HK-2 (cell line): Measurements from ENCODE around the gene CMSS1.

Experiments
- DNase-seq: peaks from one replicate; pipeline ENCODE4 v3.0.0-alpha.2; 2018; ENCODE audit not compliant: unreplicated experiment

The CMSS1 gene

DNA sequence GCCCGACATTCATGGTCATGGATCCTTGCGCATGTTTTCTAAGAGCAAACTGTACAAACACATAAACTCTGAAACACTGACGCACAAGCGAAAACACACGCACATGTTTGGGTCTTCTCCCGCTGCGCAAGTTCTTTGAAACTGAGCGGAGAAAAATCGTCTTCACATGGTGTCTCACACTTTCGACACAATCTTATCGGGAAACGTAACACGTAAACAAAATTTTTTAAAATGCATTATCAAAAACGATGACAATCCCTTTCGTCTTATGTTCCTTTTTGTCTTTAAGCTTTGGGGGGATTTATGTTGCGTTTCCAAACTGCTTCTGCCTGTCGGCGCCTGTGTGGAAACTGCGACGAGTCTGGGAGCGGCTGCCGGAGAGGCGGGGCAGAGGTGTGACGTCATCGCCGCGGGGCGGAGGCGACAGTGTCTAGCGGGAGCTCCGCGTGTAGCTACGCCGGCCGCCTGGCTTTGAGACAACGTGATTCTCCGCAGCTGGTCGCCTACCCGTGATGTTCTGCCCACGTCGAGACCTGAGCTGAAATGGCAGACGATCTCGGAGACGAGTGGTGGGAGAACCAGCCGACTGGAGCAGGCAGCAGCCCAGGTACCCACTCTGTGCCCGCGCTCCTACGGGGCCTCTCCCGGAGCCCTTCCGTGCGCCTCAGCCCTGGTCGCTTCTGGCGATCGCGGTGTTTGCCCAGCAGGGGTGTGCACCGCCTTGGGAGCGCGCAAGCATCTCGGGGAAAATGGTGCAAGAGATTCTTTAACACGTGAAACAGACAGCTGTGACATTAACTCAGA lies at the start of gene CMSS1:
Gene CMSS1, plus strand, starts transcription at position 426 of the 804 bp plus-strand sequence.
- peak; percentile 93 for DNase-seq

DNA sequence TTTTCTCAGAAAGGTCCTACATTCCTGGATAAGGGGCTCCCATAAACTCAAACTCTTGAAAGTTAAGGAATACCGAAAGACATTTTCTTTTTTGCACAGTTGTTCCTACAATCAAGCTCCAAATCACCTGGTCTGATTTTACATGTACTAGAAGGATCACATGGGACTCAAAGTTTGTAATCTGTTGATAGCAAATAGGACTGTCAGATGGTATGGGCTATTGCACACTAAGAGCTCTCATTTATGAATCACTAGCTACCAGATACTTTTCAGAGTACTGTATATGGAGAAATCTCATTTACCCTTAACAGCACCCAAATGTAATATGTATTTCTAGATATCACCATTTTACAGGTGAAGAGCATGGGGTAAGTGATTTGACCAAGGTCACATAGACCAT lies 49.5 kb upstream of the CMSS1 start:
- no peak for DNase-seq

DNA sequence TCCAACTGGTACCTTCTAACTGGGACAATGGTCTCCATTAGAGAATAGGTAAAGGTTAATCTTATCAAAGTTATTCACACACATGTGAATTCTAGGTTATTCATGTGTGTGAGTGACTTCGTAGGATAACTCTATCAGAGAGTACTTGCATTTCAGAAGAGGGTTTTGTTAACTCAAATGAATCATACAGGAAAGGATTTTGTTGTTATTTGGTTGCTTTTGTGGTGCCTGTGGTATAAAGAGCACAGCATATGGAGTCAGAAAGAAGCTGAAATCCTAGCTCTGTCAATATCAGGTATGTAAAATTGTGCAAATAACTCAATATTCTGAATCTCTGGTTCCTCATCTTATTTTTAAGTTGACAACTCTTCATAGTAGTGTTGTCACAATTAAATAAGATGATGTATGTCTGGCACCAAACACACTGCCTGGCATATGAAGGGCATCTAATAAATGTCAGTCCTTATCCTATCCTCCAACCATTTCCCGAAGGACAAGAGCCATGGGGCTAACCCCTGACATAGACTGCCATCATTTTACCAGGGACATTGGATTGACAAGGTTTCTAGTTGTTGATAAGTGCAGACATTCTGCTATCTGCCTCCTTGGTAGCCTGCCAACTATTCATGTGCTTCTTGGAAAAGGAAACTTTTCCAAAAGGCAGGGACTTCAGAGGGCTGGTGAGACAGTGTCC lies 48.7 kb upstream of the CMSS1 start:
- no peak for DNase-seq

DNA sequence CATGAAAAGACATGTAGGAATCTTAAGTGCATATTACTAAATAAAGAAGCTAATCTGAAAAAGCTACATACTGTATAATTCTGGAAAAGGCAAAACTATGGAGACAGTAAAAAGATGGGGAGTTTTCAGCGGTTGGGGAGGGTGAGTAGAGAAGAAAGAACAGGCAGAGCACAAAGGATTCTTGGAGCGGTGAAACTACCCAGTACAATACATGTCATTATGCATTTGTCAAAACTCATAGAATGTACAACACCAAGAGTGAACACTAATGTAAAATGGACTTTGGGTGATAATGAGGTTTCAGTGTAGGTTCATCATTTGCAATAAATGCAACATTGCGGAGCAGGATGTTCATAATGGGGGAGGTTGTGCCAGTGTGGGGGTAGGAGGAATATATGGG lies 45.5 kb upstream of the CMSS1 start:
- no peak for DNase-seq

DNA sequence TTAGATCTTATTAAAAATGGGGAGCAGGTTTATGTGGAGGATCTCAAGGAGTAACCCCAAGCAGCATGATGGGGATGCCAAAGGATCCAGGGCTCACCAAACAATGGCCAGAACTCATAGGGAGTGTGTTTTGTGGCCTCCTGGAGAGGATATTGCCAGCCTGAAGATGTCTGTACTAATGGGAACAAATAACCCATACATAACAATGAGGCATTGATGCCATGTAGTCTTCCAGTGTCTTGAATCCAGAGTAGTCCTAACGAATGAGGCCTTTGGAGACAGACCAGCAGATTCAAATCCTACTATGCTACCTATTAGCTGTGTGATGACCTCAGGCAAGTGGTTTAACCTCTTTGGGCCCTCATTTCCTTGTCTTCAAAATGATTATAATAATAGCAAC lies 45.0 kb upstream of the CMSS1 start:
- DNase-seq: no peak

DNA sequence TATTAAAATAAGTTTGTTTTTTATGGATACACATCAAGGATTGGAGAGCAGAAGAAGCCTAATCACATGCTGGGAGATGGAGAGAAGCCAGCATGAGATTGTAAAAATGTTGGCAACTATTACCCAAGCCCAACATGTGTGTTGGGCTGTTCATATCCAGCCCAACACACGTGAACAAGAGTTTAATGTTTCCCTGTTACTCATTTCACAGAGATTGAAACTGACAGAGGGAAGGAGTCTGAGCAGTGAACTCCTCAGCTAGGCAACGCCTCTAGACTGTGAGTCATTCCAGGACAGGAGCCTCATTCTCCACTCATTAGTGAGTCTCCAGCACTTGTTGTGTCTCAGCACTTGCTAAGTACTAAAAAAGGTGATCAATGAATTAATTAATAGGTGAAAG lies 43.2 kb upstream of the CMSS1 start:
- peak; percentile 30 for DNase-seq

DNA sequence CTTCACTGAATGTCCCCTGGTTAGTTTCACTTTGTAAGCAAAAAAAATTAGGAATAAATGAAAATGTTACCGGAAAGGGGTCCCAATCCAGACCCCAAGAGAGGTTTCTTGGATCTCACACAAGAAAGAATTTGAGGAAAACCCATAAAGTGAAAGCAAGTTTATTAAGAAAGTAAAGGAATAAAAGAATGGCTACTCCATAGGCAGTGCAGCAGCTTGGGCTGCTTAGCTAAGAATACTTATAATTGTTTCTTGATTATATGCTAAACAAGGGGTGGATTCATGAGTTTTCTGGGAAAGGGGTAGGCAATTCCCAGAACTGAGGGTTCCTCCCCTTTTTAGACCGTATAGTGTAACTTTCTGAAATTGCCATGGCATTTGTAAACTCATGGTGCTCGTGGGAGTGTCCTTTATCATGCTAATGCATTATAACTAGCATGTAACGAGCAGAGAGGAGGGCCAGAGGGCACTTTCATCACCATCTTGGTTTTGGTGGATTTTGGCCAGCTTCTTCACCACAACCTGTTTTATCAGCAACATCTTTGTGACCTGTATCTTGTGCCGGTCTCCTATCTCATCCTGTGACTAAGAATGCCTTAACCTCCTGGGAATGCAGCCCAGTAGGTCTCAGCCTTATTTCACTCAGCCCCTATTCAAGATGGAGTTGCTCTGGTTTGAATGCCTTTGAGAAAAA lies 41.0 kb upstream of the CMSS1 start:
- DNase-seq: no peak

DNA sequence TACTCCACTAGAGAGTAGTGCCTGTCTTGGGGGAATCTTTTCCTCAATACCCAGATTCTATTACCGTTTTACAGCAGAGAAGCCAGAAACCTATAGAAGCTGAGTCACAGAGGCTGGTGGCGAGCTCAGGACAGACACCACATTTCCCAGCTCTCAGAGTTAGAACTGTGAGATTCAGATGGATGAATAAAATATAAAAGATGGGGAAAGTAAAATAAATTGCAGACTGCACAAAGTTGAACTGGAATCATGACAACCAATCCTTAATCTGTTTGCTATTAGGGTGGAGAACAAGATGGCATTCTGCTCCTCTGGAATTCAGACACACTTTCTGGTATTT lies 40.5 kb upstream of the CMSS1 start:
- no peak for DNase-seq

DNA sequence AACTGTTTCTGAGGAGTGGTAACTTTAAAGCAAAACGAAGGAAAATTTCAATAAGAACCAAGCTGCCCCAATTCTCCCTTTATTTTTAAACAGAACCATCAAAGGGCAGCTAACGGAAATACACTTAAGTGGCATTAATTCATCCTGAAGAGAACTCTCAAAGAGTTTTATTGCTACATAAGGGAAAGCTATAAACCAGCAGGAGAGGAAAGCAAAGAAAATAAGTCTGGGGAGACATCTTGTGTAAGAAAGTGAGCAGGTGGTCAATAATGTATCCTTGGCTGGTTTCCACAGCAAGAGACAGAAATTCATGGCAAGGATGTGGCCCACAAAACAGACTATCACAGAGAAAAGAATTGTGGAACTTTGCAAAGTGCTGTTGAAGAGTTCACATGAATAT lies 40.0 kb upstream of the CMSS1 start:
- DNase-seq: no peak

DNA sequence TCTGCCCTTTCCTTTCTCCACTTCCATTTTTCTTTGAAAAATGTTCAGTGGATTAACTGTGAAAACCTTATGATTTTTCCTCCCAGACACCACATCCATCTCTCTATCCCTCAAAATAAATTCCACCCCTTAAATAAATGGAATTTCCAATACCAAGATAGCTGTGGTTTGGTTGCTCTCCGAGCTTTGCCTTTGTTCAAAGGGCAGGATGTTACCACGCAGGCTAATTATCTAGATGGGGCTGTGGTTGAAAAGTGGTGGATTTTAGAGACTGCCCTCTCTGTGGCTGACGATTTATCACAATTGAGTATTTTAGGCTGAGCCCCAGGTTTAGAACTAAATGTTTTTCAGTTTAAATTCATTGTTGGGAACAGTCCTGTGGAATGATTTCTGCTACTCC lies 36.9 kb upstream of the CMSS1 start:
- DNase-seq: peak; percentile 24

DNA sequence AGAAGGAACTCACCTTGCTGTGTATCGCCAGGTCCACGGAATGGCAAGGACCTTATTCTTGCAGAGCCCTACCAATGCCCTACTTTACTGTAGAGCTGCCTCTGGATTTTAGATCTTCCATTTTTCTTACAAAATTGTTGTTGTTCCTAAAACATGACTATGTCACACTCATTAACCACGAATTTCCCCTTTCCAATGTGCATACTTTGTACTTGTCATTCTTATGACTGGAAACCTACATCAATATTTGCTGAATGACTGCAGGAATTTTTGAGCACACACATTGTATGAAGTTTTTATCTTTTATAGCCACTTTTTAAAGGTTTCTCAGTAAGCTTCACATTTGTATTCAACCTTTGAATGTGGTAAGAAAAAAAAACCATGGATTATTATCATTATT lies 35.9 kb upstream of the CMSS1 start:
- DNase-seq: no peak

DNA sequence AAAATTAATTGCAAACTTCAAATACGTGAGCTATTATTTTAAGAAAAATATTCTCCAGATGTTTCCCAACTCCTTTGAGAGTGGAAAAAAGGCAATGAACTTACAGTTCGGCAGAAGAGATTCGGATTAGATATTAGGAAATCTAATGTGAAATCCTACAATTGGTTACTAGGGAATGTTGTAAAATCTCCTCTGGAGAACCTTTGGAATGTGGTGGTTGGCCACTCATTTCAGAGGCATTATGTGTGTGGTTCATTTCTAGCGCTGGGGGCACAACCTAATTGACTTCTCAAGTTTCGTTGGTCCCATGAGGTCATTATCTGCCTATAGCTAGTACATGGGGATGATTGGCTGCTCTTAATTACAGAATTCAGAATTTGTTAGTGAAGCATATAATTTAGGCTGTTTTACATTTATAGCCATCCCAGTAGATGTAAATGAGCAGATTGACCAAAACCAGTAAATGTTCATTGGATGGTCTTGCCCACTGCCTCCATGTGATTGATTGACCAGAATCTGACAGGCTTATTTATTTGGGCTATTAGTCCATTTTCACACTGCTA lies 34.6 kb upstream of the CMSS1 start:
- DNase-seq: peak; percentile 73

DNA sequence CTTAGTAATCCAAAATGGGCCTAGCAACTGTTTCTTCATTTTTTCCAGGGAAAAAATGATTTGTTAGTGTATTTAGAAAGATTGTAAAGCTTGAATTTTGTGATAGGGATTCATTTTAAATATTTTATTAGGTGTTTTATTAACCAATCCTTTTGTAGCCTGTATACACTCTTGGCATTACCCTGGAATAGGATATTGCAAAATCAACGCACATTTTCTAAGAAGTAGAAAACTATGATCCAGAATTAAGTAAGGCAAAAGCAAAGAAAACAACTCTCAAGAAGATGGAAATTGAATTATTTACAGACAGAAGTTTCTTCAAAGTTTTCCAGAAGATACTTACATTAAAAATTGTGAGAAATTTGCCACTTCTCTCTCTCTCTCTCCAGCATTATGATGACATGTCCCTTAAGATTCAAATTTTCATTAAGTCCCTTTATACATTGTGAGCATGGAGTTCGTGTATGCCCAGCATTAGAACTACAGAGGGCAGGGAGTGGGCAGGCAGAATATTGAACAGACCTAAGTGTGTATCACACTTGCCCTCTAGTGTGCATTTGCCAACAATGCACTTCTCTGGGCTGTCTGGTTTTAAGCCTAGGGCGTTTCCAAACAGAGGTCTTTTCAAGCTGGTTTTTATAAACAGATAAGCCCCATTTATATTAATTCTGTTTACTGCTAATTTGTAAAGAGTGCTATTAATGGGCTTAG lies 28.5 kb upstream of the CMSS1 start:
- DNase-seq: peak; percentile 55

DNA sequence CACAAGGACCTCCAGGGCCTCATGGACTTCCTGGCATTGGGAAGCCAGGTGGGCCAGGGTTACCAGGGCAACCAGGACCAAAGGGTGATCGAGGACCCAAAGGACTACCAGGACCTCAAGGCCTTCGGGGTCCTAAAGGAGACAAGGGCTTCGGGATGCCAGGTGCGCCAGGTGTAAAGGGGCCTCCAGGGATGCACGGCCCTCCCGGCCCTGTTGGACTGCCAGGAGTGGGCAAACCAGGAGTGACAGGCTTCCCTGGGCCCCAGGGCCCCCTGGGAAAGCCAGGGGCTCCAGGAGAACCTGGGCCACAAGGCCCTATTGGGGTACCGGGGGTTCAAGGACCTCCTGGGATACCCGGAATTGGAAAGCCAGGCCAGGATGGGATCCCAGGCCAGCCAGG lies 23.2 kb upstream of the CMSS1 start:
- no peak for DNase-seq

DNA sequence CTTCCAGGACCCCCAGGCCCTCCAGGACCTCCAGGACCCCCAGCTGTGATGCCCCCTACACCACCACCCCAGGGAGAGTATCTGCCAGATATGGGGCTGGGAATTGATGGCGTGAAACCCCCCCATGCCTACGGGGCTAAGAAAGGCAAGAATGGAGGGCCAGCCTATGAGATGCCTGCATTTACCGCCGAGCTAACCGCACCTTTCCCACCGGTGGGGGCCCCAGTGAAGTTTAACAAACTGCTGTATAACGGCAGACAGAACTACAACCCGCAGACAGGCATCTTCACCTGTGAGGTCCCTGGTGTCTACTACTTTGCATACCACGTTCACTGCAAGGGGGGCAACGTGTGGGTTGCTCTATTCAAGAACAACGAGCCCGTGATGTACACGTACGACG lies 22.1 kb upstream of the CMSS1 start:
- DNase-seq: no peak

DNA sequence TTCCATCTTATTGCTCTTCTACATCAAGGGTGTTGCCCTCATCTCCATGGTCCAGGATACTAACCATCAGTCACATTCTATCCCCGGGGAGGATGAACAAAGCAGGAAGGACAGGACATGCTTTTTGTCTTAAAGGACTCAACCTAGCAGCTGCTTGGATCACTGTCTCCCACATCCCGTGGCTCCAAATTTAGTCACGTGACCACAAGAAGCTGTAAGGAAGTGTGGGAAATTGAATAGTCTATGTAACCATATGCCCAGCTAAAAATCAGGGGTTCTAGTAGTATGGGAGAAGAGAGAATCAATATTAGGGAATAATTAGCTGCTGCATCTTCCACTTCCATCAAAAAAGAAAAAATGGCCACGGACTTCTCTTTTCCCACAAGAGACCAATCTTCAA lies 18.2 kb upstream of the CMSS1 start:
- DNase-seq: no peak

DNA sequence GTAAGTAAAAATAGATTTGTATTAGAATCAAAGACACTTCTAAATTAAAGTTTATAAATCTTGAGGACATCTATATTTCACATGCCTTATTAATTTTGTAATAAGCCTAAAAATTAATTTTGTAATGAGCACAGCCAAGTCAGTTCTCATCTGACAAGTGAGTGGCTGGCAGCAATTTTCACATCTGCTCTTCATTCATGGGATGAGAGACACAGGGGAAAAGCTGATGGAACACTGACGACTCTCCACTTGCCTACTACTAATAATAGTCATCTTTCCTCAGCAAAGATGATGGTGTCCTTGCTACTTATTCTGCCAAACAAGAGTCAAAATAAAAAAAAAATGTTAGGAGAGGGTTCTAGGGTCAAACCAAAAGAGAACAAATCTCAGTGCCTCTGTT lies 14.4 kb upstream of the CMSS1 start:
- DNase-seq: no peak

DNA sequence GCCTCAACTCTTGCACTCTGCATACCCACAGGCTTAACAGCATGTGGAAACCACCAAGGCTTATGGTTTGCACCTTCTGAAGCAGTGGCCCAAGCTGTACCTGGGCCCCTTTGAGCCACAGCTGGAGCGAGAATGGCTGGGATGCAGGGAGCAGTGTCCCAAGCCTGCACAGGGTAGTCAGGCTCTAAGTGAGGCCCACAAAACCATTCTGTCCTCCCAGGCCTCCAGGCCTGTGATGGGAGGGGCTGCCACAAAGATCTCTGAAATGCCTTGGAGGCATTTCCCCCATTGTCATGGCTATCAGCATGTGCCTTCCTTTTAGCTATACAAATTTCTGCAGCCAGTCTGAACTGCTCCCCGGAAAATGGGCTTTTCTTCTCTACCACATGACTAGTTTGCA lies 12.5 kb upstream of the CMSS1 start:
- no peak for DNase-seq

DNA sequence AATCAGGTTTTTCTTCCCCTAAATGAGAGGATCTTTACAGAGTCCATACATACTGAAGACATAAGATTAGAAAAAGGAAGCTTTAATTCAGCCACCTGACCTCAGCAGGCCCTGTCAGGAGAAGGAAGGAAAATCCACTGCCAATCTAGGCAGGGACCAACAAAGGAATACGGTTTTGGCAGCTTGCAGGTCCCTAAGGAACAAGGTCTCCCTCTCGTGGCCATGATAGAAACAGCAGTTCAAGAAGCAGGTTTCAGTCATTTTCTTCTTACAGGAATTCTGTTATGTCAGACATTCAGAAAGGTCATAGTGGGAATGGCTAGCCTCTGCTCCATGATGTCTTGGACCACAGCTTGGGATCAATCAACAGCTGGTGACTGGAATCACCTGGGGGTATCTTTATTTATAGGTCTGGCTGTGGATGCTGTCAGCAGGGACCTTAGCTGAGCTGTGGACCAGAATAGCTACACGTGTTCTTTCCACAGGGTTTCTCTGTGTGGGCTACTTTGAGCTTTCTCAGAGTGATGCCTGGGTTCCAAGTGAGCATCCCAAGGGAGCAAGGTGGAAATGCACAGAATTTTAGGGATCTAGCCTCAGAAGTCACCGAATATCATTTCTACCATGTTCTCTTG lies 9.4 kb upstream of the CMSS1 start:
- DNase-seq: peak; percentile 49

DNA sequence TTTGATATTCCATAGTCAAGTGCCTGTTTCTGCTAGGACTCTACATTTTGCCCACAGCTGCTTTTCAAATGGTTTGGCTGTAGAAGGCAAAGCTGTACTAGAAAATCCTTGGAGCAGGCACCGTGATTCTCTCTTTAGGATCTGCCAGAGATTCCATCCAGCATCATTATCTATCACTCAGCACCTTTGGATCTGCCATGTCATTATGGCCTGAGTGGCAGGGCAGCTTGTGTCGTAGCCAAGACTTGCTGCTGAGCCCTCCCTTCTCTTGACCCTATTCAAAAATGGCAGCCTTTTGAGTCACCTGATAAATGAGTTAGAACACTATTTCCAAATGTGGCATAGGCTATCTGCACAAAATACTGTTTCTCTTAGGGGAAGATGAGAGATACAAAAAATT lies 8.1 kb upstream of the CMSS1 start:
- no peak for DNase-seq

DNA sequence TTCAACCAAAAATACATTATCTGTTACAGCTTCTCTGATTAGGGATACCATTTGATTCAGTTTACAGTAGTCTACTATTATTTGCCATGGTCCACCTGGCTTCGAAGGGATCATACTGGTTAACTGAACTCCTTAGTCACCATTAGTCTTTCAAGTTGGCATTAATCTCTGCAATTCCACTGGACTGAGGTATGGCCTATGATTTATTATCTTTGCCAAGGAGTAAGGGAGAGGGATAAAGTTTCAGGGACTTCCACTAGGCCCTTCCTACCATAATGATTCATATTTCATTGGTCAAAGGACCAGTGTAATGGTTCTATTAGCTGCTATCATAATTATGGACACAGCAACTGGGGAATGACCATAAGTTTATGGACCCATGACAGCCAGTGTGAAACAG lies 7.3 kb upstream of the CMSS1 start:
- DNase-seq: no peak

DNA sequence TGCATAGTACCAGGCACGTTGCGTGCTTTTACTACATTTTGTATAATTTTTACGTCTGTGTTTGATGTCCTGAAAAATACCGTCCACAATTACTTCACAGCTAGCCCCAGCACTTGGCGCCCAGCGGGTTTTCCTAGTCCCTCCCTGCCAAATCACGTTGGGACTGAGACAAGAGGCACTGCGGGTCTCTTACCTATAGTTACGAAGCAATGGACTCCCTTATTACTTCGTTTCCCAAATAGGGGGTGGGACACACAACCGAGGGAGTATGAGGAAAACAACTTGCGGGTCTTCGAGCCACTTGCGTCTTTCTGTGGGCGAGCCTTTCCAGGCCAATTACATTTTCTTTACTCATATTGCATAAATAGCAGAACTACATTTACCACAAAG lies 620 bp upstream of the CMSS1 start:
- peak; percentile 43 for DNase-seq
